ENCODE measurements around the gene TMEM255B.

GRCh38 chr13:113831061-113831460 is 72.0 kb downstream of the TMEM255B start:
- no peak for TF ChIP-seq CTCF (optimal IDR thresholded peaks at IDR 0.05 in 1 of 3, IDR thresholded peaks at IDR 0.05 in 1 of 3, conservative IDR thresholded peaks at IDR 0.05 in 1 of 3; ENCODE audit: extremely low read depth in 1 of 3, insufficient read depth in 2 of 3, low read length in 3 of 3)
- no peak for TF ChIP-seq EZH2 (IDR thresholded peaks at IDR 0.05; ENCODE audit: low read length)
